ENCODE data around the gene PAX3.

The PAX3 gene

DNA sequence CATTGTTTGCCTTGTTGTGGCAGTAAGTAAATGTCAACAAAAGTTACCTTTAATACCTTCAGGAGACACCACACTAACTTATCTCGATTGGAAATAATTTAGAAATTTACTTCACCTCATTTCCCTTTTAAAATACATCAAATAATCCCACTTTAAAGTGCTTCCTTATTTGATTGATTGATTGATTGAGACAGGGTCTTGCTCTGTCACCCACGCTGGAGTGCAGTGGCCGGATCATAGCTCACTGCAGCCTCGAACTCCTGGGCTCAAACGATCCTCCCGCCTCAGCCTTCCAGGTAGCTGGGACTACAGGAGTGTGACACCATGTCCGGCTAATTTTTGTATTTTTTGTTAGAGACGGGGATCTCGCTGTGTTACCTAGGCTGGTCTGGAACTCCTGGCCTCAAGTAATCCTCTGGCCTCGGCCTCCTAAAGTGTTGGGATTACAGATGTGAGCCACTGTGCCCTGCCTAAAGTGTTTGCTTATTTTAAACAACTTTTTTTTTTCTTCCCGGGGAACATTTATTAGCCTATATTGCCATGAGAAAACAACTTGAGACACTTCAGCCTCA is 12.0 kb upstream of the PAX3 start:
- no peak for DNase-seq (ENCODE audit: low spot score)

- no peak for DNase-seq (ENCODE audit: low spot score)
Observed at GRCh38 chr2:222309766-222310165, 11.0 kb upstream of the PAX3 start.

DNA sequence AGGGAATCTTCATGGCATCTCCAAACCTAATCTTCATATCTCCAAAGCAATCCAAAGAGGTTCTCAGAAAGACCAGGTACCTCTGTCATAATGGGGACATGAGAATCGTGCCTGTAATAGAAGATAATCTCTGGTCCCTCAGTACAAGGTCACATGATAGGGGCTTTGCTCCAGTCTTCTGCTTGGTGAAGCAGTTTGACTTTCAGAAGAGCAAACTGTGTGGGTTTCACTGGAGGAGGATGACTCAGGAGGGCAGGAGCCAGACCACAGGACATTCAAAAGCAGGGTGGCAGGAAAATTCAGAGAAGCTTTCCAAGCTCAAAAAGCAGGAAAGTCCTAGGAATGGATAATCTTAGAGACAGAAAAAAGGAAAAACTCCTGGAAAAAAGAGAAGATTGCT is 10.6 kb upstream of the PAX3 start:
- no peak for DNase-seq (ENCODE audit: low spot score)

DNA sequence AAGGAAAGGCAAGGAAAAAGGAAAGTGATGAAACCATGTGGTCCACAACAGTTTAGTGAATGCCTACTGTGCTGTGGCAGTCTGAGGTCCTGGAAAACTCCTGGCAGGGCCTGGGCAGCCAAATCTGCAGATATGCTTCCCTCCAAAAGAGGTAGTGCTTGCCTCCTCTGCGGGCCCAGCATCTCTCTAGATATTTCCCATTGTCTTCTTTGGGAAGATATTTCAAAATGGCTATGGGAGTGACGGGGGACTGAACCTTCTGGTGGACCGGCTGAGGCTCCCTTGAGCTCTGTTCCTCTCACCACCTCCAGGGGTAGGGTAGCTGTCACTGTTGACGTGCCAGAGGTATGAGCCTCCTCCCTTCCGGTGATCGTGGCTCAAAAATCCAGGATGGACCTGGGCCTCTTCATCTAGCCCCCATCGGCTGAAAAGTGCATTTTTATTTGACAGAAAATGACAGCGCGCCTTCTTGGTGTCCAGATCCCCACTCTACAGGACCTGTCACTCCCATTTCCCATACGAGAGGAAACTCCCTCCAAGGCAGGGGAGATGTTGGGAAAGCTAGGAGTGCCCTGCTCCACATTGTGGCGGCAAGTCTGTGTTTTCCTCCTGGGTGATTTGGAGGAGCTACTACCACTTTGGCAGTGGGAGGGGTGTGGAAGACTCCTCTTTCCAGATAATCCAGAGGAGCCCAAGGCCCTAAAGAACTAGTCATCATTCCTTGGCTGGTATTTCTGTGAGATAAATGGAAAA is 9.4 kb upstream of the PAX3 start:
- DNase-seq (ENCODE audit: low spot score): no peak

DNA sequence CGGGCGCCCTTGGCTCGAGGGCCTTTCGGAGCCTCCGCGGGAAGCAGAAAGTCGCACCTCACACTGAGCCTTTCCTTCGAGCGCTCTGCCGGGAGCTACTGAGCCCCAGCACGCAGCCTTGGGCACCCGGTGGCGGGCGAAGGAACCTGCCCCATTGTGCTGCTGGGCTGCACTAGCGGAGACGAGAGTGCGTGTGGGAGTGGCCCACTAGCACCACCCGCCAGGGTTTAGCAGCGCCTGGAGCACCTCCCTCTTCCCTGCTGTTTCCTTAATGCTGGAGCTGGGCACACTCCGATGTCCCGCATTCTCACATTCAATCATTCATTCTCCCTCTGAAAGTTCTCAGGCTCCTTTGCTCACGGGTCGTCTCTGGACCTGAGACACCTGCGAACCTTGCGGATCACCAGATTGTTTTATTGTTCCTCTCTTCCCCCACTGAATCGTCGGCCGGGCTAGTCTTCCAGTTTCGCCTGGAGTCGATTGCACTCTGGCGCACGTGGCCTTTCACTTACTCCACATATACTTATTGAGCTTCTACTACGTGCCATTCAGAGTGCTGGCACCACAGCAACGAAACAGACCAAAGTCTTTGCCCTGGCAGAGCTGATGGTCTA is 8.5 kb upstream of the PAX3 start:
- DNase-seq (ENCODE audit: low spot score): no peak

GRCh38 chr2:222306393-222307142 is 7.8 kb upstream of the PAX3 start:
- DNase-seq (ENCODE audit: low spot score): no peak

DNA sequence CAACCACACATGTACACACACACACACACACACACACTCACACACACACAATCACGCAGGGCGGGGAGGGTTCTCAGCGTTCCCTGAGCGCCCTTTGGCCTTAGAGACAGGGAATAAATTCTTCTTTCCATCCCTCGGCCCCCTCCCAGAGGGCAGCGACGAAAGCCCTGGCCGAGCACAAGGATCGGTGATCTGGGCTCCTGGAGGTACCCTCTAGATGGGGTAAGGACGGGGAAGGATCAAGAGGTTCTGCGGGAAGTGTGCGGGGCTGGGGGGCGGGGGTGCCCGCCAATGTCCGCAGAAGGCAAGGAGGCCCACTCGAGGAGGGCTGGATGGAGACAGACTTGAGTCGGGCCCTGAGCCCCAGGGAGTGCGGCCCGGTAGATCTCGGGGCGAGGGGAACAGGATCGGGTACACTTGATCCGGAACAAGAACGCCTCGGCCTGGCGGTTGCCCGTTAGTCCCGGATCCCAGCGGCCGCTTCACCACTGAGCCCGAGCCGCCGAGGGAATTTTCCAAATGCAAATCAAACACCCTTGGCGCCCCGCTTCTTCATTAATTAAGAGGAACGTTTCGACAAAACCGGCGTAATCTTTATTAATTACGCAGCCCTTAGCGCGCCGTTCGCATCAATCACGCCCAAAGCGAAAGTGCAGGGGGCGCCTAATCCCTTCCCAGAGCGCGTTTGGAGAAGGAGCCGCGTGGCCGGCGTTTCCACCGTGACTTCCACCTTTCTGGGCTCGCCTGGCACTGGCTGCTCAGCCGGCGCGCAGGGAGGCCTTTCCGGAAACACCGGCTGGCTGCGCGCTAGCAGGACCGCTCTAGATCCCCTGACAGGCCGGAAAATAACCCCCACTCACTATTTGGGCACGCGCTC is 7.0 kb upstream of the PAX3 start:
- no peak for DNase-seq (ENCODE audit: low spot score)

GRCh38 chr2:222304737-222305515 is 6.1 kb upstream of the PAX3 start:
- no peak for DNase-seq (ENCODE audit: low spot score)

DNA sequence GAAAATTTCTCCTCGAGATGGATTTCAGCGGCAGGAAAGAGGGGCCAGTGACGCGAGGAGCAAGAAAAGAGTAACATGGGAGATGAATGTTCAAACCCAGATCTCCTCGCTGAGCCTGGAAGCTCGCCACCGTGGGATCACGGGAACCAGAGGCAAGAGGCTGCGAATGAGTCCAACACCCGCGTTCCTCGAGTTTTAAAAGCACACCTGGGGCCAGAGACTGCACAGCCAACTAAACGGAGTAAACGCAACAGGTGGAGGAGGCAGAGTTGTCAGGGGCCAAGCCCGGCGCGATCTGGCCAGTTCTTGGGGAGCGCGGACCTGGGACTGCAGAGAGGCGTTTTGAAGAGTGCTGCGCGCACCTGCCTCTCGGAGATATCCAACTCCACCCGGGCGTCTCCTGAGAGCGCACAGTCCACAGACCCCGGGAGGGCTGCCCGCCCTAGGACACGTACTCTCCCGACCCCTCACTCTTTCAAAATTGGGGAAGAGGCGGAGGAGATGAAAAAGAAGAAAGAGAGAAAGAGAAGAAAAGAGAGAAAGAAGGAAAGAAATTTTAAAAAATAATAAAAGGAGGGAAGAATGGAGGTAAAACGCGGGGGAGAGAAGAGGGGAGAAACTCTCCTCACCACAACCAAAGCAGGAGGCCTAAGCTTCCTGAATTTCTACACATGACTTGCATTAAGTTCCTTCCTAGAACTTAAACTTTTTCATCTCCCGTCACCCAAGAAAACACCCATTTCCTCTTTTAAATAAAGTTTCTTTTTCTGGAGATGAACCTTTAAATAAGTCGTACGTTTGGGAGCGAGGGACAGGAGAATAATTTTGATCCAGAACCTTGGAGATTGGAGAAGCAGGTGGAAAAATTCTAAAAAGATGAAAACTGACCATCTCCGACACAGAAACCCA is 5.3 kb upstream of the PAX3 start:
- DNase-seq (ENCODE audit: low spot score): no peak

GRCh38 chr2:222303045-222303827 is 4.4 kb upstream of the PAX3 start:
- DNase-seq (ENCODE audit: low spot score): no peak

GRCh38 chr2:222302178-222303018 is 3.6 kb upstream of the PAX3 start:
- no peak for DNase-seq (ENCODE audit: low spot score)

- no peak for DNase-seq (ENCODE audit: low spot score)
Observed at GRCh38 chr2:222301796-222302118, 3.0 kb upstream of the PAX3 start.

- no peak for DNase-seq (ENCODE audit: low spot score)
Observed at GRCh38 chr2:222301053-222301795, 2.4 kb upstream of the PAX3 start.

- no peak for DNase-seq (ENCODE audit: low spot score)
Observed at GRCh38 chr2:222300726-222301052, 1.9 kb upstream of the PAX3 start.

DNA sequence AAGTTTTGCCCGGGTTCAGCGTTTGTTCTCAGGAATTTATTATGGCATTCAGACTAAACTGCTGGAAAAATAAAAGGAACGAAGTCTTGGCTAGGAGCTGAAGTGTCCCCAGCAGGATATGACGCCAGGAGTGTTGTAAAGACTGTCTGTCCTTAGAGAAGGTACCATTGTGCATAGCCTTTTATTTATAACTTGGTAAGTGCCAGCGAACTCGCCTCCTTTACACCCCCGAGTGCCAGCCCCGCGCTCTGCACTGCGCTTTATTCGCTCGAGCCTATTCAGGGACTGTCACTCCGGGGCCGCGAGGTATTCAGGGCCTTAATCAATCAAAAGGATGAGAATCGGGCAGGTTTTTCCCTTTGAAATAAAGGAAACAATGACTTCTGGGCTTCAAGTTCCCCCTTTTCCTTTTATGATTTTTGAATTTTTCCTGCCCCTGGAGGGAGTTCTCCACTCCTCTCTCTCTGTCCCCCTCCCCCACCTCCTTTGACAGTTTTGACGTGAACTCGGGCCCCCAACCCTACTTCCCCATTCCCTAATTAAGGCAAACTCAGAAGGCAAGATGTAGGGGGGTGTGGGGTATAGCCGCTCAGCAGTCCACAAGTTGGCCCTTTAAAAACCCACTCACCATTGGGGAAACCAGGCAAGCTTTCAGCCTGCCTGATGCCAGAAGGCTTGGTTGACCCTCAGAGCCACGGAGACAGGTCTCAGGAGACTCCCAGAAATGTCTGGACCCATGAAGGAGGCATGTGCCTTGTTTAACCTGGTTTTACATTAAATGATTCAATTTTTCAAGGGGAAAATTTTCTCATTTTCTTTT is 1.3 kb upstream of the PAX3 start:
- no peak for DNase-seq (ENCODE audit: low spot score)

- no peak for DNase-seq (ENCODE audit: low spot score)
Observed at GRCh38 chr2:222298001-222298310, 842 bp downstream of the PAX3 start.

GRCh38 chr2:222297600-222297935 is 1.2 kb downstream of the PAX3 start:
- no peak for DNase-seq (ENCODE audit: low spot score)

All from HuH-7.5 (cell line).